GM18507 (cell line): Measurements from ENCODE around the gene SBF1.
A peak's percentile ranks its signal among the peaks of the same experiment; 100 is the strongest.
"Not testable (repeated sequence)": the region's sequence is repeated elsewhere in the genome, so short reads cannot be mapped to it uniquely, and the experiment has no call there.

Experiments
- DNase-seq: peaks from one replicate; pipeline ENCODE4 v3.0.0; 2011; ENCODE audit warnings: low read depth; ENCODE audit not compliant: insufficient read length; ENCODE audit errors: extremely low spot score
- FAIRE-seq: peaks from 2 replicates; lab custom pipeline; 2011; peaks lifted over from hg19 to GRCh38; lab: Jason Lieb, UNC

The SBF1 gene, protein sequence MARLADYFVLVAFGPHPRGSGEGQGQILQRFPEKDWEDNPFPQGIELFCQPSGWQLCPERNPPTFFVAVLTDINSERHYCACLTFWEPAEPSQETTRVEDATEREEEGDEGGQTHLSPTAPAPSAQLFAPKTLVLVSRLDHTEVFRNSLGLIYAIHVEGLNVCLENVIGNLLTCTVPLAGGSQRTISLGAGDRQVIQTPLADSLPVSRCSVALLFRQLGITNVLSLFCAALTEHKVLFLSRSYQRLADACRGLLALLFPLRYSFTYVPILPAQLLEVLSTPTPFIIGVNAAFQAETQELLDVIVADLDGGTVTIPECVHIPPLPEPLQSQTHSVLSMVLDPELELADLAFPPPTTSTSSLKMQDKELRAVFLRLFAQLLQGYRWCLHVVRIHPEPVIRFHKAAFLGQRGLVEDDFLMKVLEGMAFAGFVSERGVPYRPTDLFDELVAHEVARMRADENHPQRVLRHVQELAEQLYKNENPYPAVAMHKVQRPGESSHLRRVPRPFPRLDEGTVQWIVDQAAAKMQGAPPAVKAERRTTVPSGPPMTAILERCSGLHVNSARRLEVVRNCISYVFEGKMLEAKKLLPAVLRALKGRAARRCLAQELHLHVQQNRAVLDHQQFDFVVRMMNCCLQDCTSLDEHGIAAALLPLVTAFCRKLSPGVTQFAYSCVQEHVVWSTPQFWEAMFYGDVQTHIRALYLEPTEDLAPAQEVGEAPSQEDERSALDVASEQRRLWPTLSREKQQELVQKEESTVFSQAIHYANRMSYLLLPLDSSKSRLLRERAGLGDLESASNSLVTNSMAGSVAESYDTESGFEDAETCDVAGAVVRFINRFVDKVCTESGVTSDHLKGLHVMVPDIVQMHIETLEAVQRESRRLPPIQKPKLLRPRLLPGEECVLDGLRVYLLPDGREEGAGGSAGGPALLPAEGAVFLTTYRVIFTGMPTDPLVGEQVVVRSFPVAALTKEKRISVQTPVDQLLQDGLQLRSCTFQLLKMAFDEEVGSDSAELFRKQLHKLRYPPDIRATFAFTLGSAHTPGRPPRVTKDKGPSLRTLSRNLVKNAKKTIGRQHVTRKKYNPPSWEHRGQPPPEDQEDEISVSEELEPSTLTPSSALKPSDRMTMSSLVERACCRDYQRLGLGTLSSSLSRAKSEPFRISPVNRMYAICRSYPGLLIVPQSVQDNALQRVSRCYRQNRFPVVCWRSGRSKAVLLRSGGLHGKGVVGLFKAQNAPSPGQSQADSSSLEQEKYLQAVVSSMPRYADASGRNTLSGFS (N-terminal part only)

DNA sequence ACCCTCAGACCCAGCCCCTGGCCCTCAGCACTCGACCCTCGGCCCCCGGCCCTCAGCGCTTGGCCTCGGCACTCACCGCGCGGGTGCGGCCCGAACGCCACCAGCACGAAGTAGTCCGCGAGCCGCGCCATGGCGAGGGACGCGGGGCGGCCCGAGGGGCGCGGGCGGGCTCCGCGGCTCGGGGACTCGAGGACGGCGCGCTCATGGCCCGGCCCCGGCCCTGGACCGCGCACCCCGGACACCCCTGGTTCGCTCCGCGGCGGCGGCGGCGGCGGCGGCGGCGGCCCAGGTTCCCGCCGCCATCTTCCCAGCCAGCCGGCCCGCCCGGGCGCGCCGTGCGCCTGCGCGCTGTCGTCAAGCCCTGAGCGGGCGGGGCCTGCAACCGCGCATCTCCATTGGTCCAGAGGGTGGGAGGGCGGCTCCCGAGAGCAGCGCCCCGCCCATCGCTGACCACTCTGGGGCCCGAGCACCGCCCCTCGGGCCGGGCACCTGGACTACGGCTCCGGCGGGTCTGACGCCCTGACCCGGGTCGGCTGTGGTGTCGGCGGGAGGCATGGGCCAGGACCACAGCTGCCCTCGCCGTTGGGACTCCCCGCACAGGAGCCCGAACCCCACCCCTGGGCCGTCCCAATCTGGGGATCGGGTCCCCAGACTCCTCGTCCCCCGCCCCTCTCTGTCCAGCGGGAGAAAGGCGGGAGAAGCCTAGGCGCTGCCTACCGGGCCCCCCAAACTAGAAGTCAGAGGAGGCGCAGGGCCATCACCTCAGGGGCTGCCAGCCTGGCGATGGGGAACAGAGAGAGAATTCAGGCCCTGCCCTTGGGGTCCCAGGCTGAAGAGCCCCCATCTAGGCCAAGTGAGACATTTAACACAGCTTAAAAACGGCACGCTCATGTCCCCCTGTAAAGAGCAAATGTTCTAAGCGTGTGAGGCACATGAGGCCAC is at the start of gene SBF1:
Gene SBF1, minus strand, starts transcription at position 326 of the 942 bp plus-strand sequence. Its CDS starts 195 bp downstream, at position 131.
- peak; percentile 99 for DNase-seq

GRCh38 chr22:50523806-50524675 is 49.2 kb upstream of the SBF1 start:
- no peak for FAIRE-seq
- no peak for DNase-seq

More for the DNA sequence above, at the start of gene SBF1:
- peak; percentile 87 for FAIRE-seq

DNA sequence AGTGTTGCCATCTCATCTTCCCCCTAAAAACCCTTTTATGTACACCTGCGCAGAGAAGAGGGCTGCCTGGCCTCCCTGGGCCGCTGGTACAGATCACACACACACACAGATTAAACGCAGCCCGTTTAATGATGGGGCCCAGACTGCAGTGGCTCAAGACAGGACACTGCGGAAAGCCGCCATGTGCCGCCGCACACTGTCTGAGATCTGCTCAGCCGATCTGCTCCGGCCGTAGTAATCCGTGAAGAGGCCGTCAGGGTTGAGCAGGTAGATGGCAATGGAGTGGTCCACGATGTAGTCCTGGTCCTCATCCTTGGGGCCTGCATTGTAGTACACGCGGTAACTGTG is 48.6 kb upstream of the SBF1 start:
- DNase-seq (no peak), FAIRE-seq (no peak)

DNA sequence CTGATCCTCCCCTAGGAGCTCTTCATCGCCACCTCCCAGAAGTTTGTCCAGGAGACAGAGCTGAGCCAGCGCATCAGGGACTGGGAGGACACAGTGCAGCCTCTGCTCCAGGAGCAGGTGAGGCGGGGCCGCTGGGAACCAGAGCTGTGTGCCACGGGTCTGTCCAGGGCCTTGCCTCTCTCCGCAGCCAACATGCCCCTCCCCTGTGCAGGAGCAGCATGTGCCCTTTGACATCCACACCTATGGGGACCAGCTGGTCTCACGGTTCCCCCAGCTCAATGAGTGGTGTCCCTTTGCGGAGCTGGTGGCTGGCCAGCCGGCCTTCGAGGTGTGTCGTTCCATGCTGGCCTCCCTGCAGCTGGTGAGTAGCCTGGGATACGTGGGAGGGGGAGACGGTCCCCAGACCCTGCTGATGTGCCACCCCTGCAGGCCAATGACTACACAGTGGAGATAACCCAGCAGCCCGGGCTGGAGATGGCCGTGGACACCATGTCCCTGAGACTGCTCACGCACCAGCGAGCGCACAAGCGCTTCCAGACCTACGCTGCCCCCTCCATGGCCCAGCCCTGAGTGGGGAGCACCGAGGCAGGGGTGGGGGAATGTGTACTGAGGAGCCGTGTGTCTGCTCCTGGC is 48.1 kb upstream of the SBF1 start:
- FAIRE-seq (no peak), DNase-seq (no peak)

DNA sequence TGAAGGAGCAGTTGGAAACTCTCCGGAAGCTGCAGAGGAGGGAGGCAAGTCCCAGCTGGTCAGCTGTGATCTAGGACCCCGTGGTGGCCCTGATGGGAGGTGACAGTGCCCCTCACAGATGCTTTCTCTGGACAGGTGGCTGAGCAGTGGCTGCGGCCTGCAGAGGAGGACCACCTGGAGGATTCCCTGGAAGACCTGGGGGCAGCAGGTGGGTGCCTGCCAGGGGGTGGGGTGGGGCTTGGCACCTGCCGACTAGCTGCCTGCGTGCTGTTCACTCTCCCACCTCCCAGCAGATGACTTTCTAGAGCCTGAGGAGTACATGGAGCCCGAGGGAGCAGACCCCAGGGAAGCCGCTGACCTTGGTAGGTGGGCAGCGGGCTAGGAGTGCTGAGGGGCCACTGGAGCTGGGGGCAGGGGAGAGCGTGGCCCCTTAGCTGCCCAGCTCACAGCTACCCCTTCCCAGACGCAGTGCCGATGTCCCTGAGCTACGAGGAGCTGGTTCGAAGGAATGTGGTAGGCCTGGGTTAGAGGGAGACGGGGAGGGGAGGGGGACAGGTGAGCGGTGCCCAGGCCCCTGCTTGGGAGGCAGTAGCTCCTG is 47.5 kb upstream of the SBF1 start:
- no peak for DNase-seq
- no peak for FAIRE-seq

DNA sequence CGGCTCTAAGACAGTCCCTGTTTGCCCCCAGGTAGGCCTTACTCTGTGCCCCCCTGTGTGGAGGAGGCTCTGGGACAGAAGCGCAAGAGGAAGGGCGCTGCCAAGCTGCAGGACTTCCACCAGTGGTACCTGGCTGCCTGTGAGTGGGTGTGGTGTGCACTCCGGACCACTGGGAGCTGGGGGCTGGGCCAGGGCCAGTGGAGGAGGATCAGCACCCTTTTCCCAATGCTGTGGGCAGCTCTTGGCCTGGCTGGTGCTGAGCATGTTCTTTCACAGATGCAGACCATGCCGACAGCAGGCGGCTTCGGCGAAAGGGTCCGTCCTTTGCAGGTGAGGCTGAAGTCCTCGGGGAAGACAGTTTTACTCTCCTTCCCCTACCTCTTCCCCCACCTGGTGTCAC is 46.9 kb upstream of the SBF1 start:
- no peak for DNase-seq

GRCh38 chr22:50520826-50521453 is 46.1 kb upstream of the SBF1 start:
- DNase-seq (no peak), FAIRE-seq (no peak)

More for the DNA sequence above, 46.9 kb upstream of the SBF1 start:
- no peak for FAIRE-seq

DNA sequence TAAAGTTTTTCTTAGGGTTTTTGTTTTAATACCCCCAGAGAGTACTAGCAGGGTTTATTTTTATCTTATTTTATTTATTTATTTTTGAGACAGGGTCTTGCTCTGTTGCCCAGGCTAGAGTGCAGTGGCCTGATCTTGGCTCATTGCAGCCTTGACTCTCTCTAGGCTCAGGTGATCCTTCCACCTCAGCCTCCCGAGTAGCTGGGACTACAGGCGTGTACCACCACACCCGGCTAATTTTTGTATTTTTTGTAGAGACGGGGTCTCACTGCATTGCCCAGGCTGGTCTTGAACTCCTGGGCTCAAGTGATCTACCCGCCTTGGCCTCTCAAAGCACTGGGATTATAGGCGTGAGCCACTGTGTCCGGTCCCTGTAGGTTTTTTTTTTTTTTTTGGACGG is 45.3 kb upstream of the SBF1 start:
- DNase-seq, FAIRE-seq: not testable (repeated sequence)

GRCh38 chr22:50519151-50519550 is 44.3 kb upstream of the SBF1 start:
- DNase-seq (no peak), FAIRE-seq (no peak)

GRCh38 chr22:50518606-50519005 is 43.8 kb upstream of the SBF1 start:
- FAIRE-seq (no peak), DNase-seq (no peak)

- DNase-seq (no peak), FAIRE-seq (no peak)
These were observed 42.8 kb upstream of the SBF1 start for GRCh38 chr22:50517495-50518260.

- FAIRE-seq (no peak), DNase-seq (no peak)
These were observed 42.1 kb upstream of the SBF1 start for GRCh38 chr22:50516891-50517290.

DNA sequence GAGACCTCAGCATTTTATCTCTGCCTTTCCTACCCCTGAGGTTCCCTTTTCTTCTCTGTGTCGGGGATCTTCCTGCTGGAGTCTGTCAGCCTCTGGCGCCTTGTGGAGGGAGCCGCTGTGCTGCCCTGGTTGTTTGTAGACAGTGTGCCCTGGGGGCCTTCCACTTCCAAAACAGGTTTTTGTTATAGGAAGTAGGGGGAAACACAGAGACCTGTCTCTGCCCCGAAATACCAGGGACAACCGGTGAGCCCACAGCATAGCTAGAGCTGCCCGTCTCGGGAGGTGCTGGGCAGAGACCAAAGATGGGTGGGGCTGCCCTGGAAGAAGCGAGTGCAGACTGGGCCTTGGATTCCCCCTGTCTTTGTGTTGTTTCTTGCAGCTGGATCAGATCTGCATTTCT is 41.2 kb upstream of the SBF1 start:
- no peak for FAIRE-seq
- DNase-seq = no peak

DNA sequence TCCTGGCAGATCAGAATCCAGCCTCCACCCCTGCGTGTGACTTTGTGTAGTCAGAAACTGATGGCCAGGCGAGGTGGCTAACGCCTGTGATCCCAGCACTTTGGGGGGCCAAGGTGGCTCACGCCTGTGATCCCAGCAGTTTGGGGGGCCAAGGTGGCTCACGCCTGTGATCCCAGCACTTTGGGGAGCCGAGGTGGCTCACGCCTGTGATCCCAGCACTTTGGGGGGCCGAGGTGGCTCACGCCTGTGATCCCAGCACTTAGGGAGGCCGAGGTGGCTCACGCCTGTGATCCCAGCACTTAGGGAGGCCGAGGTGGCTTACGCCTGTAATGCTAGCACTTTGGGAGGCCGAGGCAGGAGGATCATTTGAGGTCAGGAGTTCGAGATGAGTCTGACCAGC is 38.3 kb upstream of the SBF1 start:
- FAIRE-seq = no peak
- DNase-seq = no peak

DNA sequence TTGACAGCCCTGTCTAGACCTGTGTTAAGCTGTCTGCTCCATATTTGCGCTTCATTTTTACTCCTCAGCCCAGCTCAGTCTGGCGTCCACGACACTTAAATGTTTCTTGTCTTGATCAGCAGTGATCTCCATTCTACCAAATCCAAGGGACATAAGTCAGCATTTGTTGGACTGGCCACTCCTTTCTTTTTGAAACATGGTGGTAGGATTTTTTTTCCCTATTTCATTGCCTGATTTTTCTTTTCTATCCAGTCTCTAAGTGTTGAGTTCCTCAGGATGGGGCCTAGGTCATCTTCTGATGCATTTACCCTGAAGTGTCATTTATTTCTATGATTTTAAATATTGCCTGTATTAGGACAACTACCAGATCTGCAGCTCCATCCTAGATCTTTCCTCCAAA is 34.1 kb upstream of the SBF1 start:
- DNase-seq = no peak
- FAIRE-seq = no peak
